Measurements from ENCODE around the gene PARD3B.

GRCh38 chr2:205462681-205463345, 917.5 kb downstream of the PARD3B start:
- TF ChIP-seq CTCF (IDR thresholded peaks at IDR 0.05) (no peak), POLR2A (IDR thresholded peaks at IDR 0.05) (no peak), EP300 (IDR thresholded peaks at IDR 0.05) (no peak)

All from stomach (tissue), 4 donors.